GM12891 (cell line): ENCODE data around the gene ZMIZ1.

Experiments
- PAX5 ChIP-seq: IDR thresholded peaks from 2 replicates; pipeline ENCODE4 v1.6.1; 2011; ENCODE audit warnings: low read length, moderate library complexity, mild to moderate bottlenecking; ENCODE audit not compliant: insufficient read depth, severe bottlenecking
- POLR2A ChIP-seq: IDR thresholded peaks from 2 replicates; pipeline ENCODE4 v1.6.1; 2011; ENCODE audit warnings: low read depth, low read length, control low read depth
- POLR2AphosphoS5 ChIP-seq: IDR thresholded peaks from 2 replicates; pipeline ENCODE4 v1.6.1; 2011; ENCODE audit warnings: low read depth, low read length, control low read depth
- POU2F2 ChIP-seq: IDR thresholded peaks from 2 replicates; pipeline ENCODE4 v1.6.1; 2011; ENCODE audit warnings: low read depth, mild to moderate bottlenecking, control low read depth, low read length, moderate library complexity
- SPI1 ChIP-seq: IDR thresholded peaks from 2 replicates; pipeline ENCODE4 v1.6.1; 2011; ENCODE audit warnings: low read depth, low read length, control low read depth
- TAF1 ChIP-seq: IDR thresholded peaks from 2 replicates; pipeline ENCODE4 v1.6.1; 2011; ENCODE audit warnings: low read depth, low read length, control low read depth

DNA sequence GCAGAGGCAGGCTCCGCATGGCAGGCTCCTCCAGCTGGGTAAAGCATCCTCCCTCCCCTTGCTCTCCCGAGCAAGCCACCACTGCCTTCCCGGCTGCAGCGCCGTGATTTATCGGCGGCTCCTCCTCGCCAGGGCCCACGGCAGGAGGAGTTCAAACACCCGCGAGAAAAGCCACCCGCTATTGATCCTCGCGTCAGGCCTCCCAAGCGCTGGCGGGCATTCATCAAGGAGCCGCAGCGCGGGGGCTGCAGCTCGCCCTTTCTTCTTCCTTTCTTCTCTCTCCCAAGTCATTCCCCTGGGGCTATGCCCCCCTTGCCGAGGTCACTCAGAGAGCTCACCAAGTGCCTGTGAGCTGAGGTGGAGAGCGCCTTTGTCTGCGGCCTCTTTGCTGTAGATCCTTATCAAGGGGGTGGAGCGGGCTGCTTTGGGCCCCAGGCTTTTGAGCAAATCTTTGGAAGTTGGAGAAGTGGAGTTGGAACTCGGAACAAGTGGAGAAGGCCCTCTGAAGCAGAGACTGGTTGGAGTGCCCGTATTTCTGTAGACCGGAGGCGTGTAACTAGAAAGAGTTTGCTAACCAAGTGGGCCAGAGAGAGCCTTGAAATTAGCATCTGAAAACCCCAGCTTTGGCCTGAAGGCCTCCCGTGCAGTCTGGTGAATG is 171.3 kb downstream of the ZMIZ1 start:
- no peak for TF ChIP-seq POLR2A
- no peak for TF ChIP-seq POLR2AphosphoS5
- no peak for TF ChIP-seq TAF1
- TF ChIP-seq PAX5: no peak
- TF ChIP-seq SPI1: no peak
- TF ChIP-seq POU2F2: no peak
